GM18861 (cell line): Measurements from ENCODE around the gene OR2A42.
"Not testable (repeated sequence)": the region's sequence is repeated elsewhere in the genome, so short reads cannot be mapped to it uniquely, and the experiment has no call there.

Experiments
- ATAC-seq: cut with Tn5 transposase; IDR thresholded peaks from one replicate; pipeline ENCODE4 v1.9.1; 2021; ENCODE audit not compliant: unreplicated experiment

The OR2A42 gene

GRCh38 chr7:144239365-144239764, at the start of gene OR2A42:
Gene OR2A42 (minus strand): TSS chr7:144239605. CDS start chr7:144232843, 6,762 bp downstream.
- not testable (repeated sequence) for ATAC-seq

- not testable (repeated sequence) for ATAC-seq
Measured at GRCh38 chr7:144287171-144287784, 47.9 kb upstream of the OR2A42 start.

- ATAC-seq: not testable (repeated sequence)
Measured at GRCh38 chr7:144283716-144284115, 44.3 kb upstream of the OR2A42 start.

- not testable (repeated sequence) for ATAC-seq
Measured at GRCh38 chr7:144282490-144282889, 43.1 kb upstream of the OR2A42 start.

GRCh38 chr7:144281981-144282380, 42.6 kb upstream of the OR2A42 start:
- not testable (repeated sequence) for ATAC-seq

GRCh38 chr7:144280010-144280409, 40.6 kb upstream of the OR2A42 start:
- not testable (repeated sequence) for ATAC-seq

GRCh38 chr7:144275281-144275680, 35.9 kb upstream of the OR2A42 start:
- ATAC-seq: not testable (repeated sequence)

- not testable (repeated sequence) for ATAC-seq
Measured at GRCh38 chr7:144269188-144269587, 29.8 kb upstream of the OR2A42 start, which contains the start of gene CTAGE8. Gene CTAGE8 (minus strand): TSS chr7:144269288. CDS start chr7:144269250, 38 bp downstream.

- ATAC-seq: not testable (repeated sequence)
Measured at GRCh38 chr7:144264692-144265091, 25.3 kb upstream of the OR2A42 start, which contains the start of gene OR2A7. Gene OR2A7 (minus strand): TSS chr7:144264792. CDS start chr7:144259628, 5,164 bp downstream.

GRCh38 chr7:144262128-144262527, 22.7 kb upstream of the OR2A42 start:
- ATAC-seq: not testable (repeated sequence)

- ATAC-seq: not testable (repeated sequence)
Measured at GRCh38 chr7:144259067-144259466, 19.7 kb upstream of the OR2A42 start.

GRCh38 chr7:144256112-144256511, 16.7 kb upstream of the OR2A42 start:
- no peak for ATAC-seq

GRCh38 chr7:144255471-144255897, 16.1 kb upstream of the OR2A42 start:
- ATAC-seq: no peak

GRCh38 chr7:144252307-144252706, 12.9 kb upstream of the OR2A42 start:
- ATAC-seq: not testable (repeated sequence)

- ATAC-seq: not testable (repeated sequence)
Measured at GRCh38 chr7:144247674-144248330, 8.4 kb upstream of the OR2A42 start.

- not testable (repeated sequence) for ATAC-seq
Measured at GRCh38 chr7:144246967-144247366, 7.6 kb upstream of the OR2A42 start.

GRCh38 chr7:144245372-144245771, 6.0 kb upstream of the OR2A42 start:
- not testable (repeated sequence) for ATAC-seq

- ATAC-seq: not testable (repeated sequence)
Measured at GRCh38 chr7:144238530-144239082, 799 bp downstream of the OR2A42 start.

- ATAC-seq: not testable (repeated sequence)
Measured at GRCh38 chr7:144233039-144233438, 6.4 kb downstream of the OR2A42 start.

GRCh38 chr7:144231027-144231426, 8.4 kb downstream of the OR2A42 start:
- not testable (repeated sequence) for ATAC-seq

- not testable (repeated sequence) for ATAC-seq
Measured at GRCh38 chr7:144228810-144229209, 10.6 kb downstream of the OR2A42 start.

- not testable (repeated sequence) for ATAC-seq
Measured at GRCh38 chr7:144226866-144227265, 12.5 kb downstream of the OR2A42 start.
